NOMO-1 (cell line): Measurements from ENCODE around the gene MAB21L2.

Experiments used
- DNase-seq, 2 experiments: peaks; one replicate each; lab custom pipeline; 2025; ENCODE audit not compliant: unreplicated experiment in 2 of 2; lab: John Stamatoyannopoulos, UW

The MAB21L2 gene

GRCh38 chr4:150574678-150575077 lies 7.3 kb upstream of the MAB21L2 start:
- no peak for DNase-seq

DNA sequence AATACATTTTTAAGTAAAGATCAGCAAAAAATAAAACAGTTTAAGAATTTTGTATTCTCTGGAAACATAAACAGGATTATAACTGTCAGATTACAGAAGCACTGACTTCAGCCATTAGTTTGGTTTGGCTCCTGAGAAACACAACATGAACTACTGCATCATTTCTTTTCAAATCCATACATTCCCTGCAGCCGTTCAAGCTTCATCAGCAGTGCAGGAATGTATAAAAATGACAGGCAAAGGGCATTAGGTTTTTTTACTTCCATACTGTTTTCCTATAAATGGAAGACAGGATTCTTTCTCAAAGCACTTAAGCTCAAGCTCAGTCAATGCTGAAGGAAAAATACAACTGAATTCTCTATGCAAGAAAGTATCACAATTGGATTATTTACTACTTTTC lies 4.2 kb upstream of the MAB21L2 start:
- no peak for DNase-seq

DNA sequence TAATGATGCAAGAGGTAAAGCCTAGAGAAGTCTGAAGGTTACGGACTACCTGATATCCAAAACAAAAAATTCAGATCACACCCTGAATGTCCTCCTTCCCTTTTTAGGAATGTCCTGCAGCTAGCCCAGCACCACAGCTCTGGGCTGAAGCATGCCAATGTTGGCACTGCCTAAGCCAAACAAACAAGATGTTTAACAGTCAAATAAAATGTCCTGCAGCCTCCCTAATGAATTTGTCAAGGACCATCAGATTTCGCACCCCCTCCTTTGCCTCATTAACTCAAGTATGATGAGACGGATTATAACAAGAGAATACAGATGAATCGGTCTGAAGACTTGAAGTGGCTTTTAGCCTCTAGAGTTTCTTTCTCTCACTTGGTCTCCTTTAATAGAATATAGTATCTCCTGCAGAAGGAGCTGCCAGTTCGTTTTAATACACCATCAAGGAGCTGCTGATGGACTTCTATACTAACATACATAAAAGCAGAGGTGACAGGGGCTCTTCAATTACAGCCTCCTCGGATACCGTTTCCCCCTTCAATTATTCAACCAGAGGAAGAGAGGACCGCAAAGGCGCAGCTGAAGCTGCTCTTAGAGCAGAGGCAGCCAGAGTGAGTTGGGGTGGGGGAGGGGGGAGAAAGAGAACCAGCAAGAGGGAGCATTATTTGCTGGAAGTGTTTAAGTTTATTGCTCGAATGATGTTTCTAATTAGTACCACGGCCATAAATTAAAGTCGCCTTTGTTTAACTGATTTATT lies 3.0 kb upstream of the MAB21L2 start:
- no peak for DNase-seq

DNA sequence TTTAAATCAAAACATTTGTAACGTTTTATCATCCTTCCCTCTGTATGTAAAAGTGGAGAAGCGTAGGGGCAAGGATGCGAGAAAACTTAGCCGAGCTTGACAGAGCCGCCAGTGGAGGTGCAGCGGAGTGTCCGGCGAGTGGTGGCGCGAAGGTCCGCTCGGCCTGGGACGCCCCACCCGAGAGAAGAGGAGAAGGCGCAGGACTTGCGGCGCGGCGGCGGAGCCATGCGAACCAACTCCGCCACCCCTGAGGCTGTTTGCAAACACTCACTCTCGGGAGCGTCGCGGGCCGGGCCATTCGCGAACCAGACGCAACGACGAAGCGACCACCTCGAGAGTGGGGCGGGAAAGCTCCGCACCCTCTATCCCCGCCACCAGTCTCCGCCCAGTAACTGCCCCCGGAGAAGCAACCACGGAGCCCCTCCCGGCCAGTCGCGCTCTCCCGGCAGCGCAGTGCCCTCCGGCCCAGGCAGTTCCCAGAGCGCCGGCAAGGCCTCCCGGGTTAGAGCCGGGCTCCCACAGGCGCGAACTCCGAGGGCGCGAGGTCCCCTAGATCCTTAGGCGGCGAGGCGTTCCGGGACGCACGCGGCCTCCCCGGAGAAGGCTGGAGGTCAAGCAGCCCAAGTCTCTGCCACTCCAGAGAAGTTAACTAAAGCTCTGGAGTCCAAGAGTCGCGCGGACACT lies 2.3 kb upstream of the MAB21L2 start:
- no peak for DNase-seq

DNA sequence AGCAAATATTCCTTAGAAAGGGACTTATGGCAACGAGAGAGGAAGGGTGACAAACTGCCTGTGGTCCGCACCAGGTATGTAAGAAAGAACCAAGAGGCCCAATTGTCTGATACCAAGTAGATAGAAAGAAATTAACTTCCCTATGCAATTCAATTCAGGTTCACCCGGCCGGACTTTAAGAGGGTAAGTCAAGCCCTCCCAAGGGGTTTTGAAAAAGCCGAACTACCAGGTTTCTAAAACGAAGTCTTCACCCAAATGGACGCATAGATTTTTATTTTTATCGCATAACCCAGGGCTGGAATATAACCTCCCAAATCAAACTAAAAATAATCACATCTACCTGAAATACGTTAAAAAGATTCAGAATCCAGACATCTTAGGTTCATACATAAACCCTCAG lies 1.6 kb upstream of the MAB21L2 start:
- DNase-seq, result no peak

DNA sequence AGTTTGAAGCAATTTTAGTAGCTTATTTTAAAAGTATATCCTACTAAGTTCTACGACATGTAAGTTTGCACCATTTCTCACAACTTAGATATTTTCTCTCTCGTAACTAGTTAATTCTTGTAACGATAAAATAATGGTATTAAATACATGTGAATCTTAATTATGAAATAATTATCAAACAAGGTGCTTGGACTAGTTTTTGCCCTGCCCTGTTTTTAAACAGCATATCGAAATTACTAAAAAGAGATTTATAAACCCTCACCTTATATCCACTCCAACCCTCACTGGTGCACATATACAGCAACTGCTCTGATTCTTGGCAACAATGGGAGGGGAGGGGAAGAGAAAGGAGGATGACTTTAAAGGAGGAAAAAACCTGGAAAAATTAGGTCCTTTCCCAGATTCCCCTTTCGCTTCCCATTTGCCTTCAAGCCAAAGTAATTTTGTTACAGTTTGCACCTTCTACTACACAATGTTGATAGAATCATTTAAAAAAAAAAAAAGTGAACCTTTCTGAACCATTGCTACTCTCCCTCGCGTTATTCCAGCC lies 820 bp upstream of the MAB21L2 start:
- DNase-seq, result no peak

DNA sequence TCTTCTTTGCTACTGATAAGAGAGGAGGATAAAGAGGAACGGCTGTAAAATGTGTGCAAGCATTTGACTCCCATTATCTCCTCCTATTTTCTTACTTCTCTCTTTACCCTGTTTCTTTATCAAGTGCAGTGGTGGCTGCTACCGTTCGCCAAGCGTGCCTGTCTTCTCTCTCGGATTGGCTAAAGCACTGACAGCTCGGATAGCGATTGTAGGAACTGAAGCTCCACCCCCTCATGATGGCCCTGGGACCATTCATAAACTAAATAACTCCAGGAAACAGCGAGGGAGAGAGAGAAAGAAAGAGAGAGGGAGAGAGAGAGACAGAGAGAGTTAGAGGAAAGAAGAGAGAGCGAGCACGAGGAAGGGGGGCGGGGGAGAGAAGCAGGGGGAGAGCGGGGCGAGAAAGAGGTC lies 305 bp upstream of the MAB21L2 start:
- no peak for DNase-seq

GRCh38 chr4:150582873-150583286 lies 929 bp downstream of the MAB21L2 start:
- DNase-seq, result no peak

DNA sequence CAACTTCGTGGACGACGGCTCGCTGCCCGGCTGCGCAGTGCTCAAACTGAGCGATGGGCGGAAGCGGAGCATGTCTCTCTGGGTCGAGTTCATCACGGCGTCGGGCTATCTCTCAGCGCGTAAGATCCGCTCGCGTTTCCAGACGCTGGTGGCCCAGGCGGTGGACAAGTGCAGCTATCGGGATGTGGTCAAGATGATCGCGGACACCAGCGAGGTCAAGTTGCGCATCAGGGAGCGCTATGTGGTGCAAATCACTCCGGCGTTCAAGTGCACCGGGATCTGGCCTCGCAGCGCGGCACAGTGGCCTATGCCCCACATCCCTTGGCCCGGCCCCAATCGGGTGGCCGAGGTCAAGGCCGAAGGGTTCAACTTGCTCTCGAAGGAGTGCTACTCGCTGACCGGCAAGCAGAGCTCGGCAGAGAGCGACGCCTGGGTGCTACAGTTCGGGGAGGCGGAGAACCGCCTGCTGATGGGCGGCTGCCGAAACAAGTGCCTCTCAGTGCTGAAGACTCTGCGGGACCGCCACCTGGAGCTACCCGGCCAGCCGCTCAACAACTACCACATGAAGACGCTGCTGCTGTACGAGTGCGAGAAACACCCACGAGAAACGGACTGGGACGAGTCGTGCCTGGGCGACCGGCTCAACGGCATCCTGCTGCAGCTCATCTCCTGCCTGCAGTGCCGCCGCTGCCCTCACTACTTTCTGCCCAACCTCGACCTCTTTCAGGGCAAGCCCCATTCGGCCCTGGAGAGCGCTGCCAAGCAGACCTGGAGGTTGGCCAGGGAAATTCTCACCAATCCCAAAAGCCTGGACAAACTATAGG lies 1.5 kb downstream of the MAB21L2 start:
- DNase-seq, result no peak

- no peak for DNase-seq
Measured at GRCh38 chr4:150584111-150584915, 2.4 kb downstream of the MAB21L2 start.

DNA sequence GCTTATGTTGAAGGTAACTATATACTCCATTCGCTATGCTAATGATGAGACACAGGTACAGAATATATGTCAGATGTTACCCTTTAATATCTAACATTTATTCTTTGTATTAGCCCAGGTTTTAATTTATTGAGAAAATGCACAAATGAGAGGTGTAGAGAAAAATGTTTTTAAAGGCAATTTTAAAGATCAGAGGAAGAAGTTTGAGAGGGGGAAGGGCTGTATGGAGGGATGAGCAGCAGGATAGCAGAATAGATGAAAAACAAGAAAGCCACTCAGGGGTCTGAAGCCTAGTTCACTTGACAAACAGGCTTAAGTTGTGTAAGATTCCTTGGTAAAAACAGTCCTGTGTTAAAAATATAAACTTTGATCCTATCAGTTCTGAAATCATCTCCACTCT lies 3.7 kb downstream of the MAB21L2 start:
- DNase-seq, result no peak

DNA sequence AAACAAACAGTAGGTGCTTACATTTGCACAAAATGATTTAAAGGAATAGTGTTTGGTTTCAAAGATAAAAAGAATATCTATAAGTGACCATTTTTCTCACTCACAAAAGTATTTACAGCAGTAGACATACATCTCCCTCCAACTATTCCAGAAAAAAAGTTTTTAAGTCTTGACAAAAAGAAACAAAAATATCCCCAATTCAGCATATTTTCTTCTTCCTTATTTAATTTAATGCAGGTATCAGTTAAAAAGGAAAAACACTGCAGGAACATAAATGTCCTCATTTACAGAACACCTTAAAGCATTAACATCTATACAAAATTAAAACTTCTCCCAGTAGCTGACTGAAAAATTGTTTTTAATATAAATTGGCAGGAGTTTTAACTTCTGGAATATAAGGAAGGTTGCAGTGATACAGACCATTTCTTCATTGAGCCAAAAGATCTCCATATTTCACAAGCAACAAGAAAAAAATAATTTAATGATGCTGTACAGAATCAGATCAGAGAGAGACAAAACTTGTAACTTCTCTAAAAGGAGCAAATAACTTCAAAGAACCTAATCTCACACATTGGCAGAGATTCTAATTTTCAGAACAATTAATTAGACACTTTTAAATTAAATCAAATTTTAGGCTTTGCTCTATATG lies 4.3 kb downstream of the MAB21L2 start:
- DNase-seq, result no peak

DNA sequence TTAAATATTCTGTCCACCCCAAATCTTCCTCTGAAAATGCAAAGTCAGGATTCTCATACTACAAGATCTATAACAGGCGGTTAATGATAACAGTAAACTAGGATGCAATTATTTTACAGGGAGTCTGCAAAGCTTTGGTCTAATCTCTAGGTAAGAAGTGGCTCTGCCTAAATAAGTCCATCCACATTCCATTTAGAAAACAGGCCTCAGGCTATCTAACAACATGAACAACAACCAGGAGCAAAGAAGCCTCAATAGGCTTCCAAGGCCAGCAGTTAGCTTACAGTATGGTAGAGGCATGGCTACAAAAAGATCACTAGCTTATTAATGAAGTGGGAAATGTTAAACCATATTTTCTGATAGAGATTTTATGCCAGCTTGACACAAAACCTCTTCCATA lies 6.4 kb downstream of the MAB21L2 start:
- no peak for DNase-seq

GRCh38 chr4:150589157-150589556 lies 7.2 kb downstream of the MAB21L2 start:
- DNase-seq, result no peak

GRCh38 chr4:150590631-150591030 lies 8.7 kb downstream of the MAB21L2 start:
- no peak for DNase-seq

GRCh38 chr4:150591406-150591805 lies 9.5 kb downstream of the MAB21L2 start:
- no peak for DNase-seq

GRCh38 chr4:150591904-150592303 lies 10.0 kb downstream of the MAB21L2 start:
- no peak for DNase-seq

GRCh38 chr4:150593996-150594395 lies 12.0 kb downstream of the MAB21L2 start:
- DNase-seq, result no peak

DNA sequence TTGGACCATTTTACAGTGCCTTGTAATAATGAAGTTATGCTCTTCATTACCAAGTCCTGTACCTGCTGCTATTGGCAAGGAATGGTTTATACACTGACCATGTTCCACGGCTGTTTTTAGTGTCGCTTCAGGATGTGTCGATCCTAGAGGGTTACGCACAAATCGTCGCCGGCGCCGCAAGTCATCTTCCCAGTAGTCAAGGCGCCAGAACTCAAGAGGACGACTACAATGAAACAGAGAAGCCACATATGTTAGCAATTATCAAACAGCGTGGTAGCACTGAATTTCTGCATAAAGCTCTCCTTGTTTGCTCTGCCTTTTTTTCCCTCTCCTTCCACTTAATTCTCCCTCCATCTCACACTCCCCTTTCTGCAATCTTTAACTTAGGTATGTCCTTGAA lies 17.0 kb downstream of the MAB21L2 start:
- DNase-seq, result no peak

GRCh38 chr4:150599547-150599946 lies 17.6 kb downstream of the MAB21L2 start:
- DNase-seq, result no peak
